GM12878 (cell line): ENCODE results near the gene PITPNM3.

Source experiments
- BRCA1 ChIP-seq: IDR thresholded peaks from 2 replicates; pipeline ENCODE4 v1.6.1; 2011; ENCODE audit warnings: low read depth, low read length, improper control_type of control experiment
- HCFC1 ChIP-seq: fragments of 150-350 bp; IDR thresholded peaks from 2 replicates; pipeline ENCODE4 v1.6.1; 2014; ENCODE audit warnings: low read length
- HDAC2 ChIP-seq: fragments of 200-600 bp; sonication (generic); IDR thresholded peaks from 2 replicates; pipeline ENCODE4 v1.6.1; 2017
- MAX ChIP-seq: IDR thresholded peaks from 2 replicates; pipeline ENCODE4 v1.6.1; 2012; ENCODE audit warnings: low read depth, low read length, improper control_type of control experiment
- NFYB ChIP-seq: IDR thresholded peaks from 2 replicates; pipeline ENCODE4 v1.6.1; 2011; ENCODE audit warnings: low read depth, mild to moderate bottlenecking, low read length, improper control_type of control experiment, moderate library complexity; ENCODE audit not compliant: insufficient read depth
- NR2F1 ChIP-seq: fragments of 450-650 bp; conservative IDR thresholded peaks from 2 replicates; pipeline ENCODE4 v1.6.1; 2017; ENCODE audit warnings: mild to moderate bottlenecking
- PML ChIP-seq: IDR thresholded peaks from 2 replicates; pipeline ENCODE4 v1.6.1; 2012; ENCODE audit warnings: low read length, inconsistent platforms
- POLR2A ChIP-seq: IDR thresholded peaks from 2 replicates; pipeline ENCODE4 v1.6.1; 2011; ENCODE audit warnings: low read depth, mild to moderate bottlenecking, low read length
- TCF7 ChIP-seq: IDR thresholded peaks from 2 replicates; pipeline ENCODE4 v1.6.1; 2014; ENCODE audit warnings: antibody characterized with exemption, borderline replicate concordance
- USF2 ChIP-seq: IDR thresholded peaks from 2 replicates; pipeline ENCODE4 v1.6.1; 2011; ENCODE audit warnings: low read depth, low read length, improper control_type of control experiment, borderline replicate concordance
- TF ChIP-seq, protein P1 (sequence below), 3 experiments: IDR thresholded peaks in 2 of 3; conservative IDR thresholded peaks in 1 of 3; 2 replicates each; pipeline ENCODE4 v1.5.1; 2011; ENCODE audit warnings: low read depth in 3 of 3, low read length in 3 of 3, mild to moderate bottlenecking in 3 of 3, control low read depth in 2 of 3, moderate library complexity in 2 of 3, inconsistent platforms in 1 of 3, mixed read lengths in 1 of 3; ENCODE audit not compliant: control insufficient read depth in 2 of 3, insufficient read depth in 1 of 3; ENCODE audit errors: extremely low read depth in 1 of 3
- TF ChIP-seq, protein P2 (sequence below): fragments of 450-650 bp; IDR thresholded peaks from 2 replicates; pipeline ENCODE4 v1.6.1; 2017; ENCODE audit warnings: mild to moderate bottlenecking, moderate library complexity
- TF ChIP-seq, protein P3 (sequence below): IDR thresholded peaks from 2 replicates; pipeline ENCODE4 v1.6.1; 2011; ENCODE audit warnings: mild to moderate bottlenecking, low read depth, low read length, moderate library complexity; ENCODE audit not compliant: insufficient replicate concordance

GRCh38 chr17:6494239-6494941, 62.0 kb downstream of the PITPNM3 start:
- TF ChIP-seq, protein P1, sequence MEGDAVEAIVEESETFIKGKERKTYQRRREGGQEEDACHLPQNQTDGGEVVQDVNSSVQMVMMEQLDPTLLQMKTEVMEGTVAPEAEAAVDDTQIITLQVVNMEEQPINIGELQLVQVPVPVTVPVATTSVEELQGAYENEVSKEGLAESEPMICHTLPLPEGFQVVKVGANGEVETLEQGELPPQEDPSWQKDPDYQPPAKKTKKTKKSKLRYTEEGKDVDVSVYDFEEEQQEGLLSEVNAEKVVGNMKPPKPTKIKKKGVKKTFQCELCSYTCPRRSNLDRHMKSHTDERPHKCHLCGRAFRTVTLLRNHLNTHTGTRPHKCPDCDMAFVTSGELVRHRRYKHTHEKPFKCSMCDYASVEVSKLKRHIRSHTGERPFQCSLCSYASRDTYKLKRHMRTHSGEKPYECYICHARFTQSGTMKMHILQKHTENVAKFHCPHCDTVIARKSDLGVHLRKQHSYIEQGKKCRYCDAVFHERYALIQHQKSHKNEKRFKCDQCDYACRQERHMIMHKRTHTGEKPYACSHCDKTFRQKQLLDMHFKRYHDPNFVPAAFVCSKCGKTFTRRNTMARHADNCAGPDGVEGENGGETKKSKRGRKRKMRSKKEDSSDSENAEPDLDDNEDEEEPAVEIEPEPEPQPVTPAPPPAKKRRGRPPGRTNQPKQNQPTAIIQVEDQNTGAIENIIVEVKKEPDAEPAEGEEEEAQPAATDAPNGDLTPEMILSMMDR (IDR thresholded peaks at IDR 0.05 in 2 of 3, conservative IDR thresholded peaks at IDR 0.05 in 1 of 3; ENCODE audit: control insufficient read depth in 2 of 3, extremely low read depth in 1 of 3, insufficient read depth in 1 of 3, low read depth in 3 of 3, low read length in 3 of 3): no peak
- TF ChIP-seq, protein P2, sequence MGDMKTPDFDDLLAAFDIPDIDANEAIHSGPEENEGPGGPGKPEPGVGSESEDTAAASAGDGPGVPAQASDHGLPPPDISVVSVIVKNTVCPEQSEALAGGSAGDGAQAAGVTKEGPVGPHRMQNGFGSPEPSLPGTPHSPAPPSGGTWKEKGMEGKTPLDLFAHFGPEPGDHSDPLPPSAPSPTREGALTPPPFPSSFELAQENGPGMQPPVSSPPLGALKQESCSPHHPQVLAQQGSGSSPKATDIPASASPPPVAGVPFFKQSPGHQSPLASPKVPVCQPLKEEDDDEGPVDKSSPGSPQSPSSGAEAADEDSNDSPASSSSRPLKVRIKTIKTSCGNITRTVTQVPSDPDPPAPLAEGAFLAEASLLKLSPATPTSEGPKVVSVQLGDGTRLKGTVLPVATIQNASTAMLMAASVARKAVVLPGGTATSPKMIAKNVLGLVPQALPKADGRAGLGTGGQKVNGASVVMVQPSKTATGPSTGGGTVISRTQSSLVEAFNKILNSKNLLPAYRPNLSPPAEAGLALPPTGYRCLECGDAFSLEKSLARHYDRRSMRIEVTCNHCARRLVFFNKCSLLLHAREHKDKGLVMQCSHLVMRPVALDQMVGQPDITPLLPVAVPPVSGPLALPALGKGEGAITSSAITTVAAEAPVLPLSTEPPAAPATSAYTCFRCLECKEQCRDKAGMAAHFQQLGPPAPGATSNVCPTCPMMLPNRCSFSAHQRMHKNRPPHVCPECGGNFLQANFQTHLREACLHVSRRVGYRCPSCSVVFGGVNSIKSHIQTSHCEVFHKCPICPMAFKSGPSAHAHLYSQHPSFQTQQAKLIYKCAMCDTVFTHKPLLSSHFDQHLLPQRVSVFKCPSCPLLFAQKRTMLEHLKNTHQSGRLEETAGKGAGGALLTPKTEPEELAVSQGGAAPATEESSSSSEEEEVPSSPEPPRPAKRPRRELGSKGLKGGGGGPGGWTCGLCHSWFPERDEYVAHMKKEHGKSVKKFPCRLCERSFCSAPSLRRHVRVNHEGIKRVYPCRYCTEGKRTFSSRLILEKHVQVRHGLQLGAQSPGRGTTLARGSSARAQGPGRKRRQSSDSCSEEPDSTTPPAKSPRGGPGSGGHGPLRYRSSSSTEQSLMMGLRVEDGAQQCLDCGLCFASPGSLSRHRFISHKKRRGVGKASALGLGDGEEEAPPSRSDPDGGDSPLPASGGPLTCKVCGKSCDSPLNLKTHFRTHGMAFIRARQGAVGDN: no peak
- TF ChIP-seq MAX: no peak
- no peak for TF ChIP-seq BRCA1
- TF ChIP-seq PML: no peak
- TF ChIP-seq NFYB: no peak
- TF ChIP-seq TCF7: no peak
- no peak for TF ChIP-seq POLR2A
- TF ChIP-seq HDAC2: no peak
- no peak for TF ChIP-seq NR2F1
- no peak for TF ChIP-seq USF2
- TF ChIP-seq, protein P3, sequence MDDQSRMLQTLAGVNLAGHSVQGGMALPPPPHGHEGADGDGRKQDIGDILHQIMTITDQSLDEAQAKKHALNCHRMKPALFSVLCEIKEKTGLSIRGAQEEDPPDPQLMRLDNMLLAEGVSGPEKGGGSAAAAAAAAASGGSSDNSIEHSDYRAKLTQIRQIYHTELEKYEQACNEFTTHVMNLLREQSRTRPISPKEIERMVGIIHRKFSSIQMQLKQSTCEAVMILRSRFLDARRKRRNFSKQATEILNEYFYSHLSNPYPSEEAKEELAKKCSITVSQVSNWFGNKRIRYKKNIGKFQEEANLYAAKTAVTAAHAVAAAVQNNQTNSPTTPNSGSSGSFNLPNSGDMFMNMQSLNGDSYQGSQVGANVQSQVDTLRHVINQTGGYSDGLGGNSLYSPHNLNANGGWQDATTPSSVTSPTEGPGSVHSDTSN: no peak
- no peak for TF ChIP-seq HCFC1
